Endodermal cell (in vitro differentiated cells): ENCODE results near the gene RHCE. TPM values are rescaled to one million over a fixed set of nuclear protein-coding genes. Genes with fewer than 3 reads are reported as not detected.
"Not testable (repeated sequence)": the region's sequence is repeated elsewhere in the genome, so short reads cannot be mapped to it uniquely, and the experiment has no call there.

Experiments
- DNase-seq: peaks from one replicate; pipeline ENCODE4 v3.0.0-alpha.2; 2017
- H3K27ac ChIP-seq: 2 replicates; pipeline ENCODE4 v1.5.1; 2013; ENCODE audit warnings: mild to moderate bottlenecking, low read depth, low read length, moderate library complexity
- H3K27me3 ChIP-seq: 2 replicates; pipeline ENCODE4 v1.6.1; 2013; ENCODE audit warnings: mild to moderate bottlenecking, low read length, moderate library complexity; ENCODE audit not compliant: insufficient read depth, control insufficient read depth, poor library complexity, severe bottlenecking
- H3K36me3 ChIP-seq: 2 replicates; pipeline ENCODE4 v1.7.0; 2013; ENCODE audit warnings: mild to moderate bottlenecking, low read length, moderate library complexity; ENCODE audit not compliant: control insufficient read depth, insufficient read depth
- H3K4me1 ChIP-seq: one replicate; pipeline ENCODE4 v1.7.0; 2013; ENCODE audit warnings: low read length; ENCODE audit not compliant: control insufficient read depth, insufficient read depth
- H3K4me3 ChIP-seq: 2 replicates; pipeline ENCODE4 v1.5.1; 2013; ENCODE audit warnings: mild to moderate bottlenecking, low read length, moderate library complexity
- H3K9ac ChIP-seq: 2 replicates; pipeline ENCODE4 v1.6.1; 2013; ENCODE audit warnings: mild to moderate bottlenecking, low read length, moderate library complexity; ENCODE audit not compliant: poor library complexity, severe bottlenecking; ENCODE audit errors: extremely low read depth
- H3K9me3 ChIP-seq: 2 replicates; pipeline ENCODE4 v1.6.1; 2013; ENCODE audit warnings: mild to moderate bottlenecking, low read length, moderate library complexity; ENCODE audit not compliant: control insufficient read depth
- H3K27ac Mint-ChIP-seq: 2 replicates; pipeline ENCODE4 v1.8.0; 2020; ENCODE audit warnings: mixed read lengths
- H3K27me3 Mint-ChIP-seq: 2 replicates; pipeline ENCODE4 v1.8.0; 2021; ENCODE audit warnings: mild to moderate bottlenecking, mixed read lengths; ENCODE audit not compliant: insufficient read depth
- H3K36me3 Mint-ChIP-seq: 2 replicates; pipeline ENCODE4 v1.8.0; 2020; ENCODE audit warnings: low read depth, mixed read lengths
- H3K4me1 Mint-ChIP-seq: 2 replicates; pipeline ENCODE4 v1.8.0; 2020; ENCODE audit warnings: mixed read lengths
- H3K4me3 Mint-ChIP-seq: 2 replicates; pipeline ENCODE4 v1.8.0; 2020; ENCODE audit warnings: mild to moderate bottlenecking, moderate library complexity, mixed read lengths
- H3K9me3 Mint-ChIP-seq: 2 replicates; pipeline ENCODE4 v1.8.0; 2020; ENCODE audit warnings: mild to moderate bottlenecking, mixed read lengths
- CTCF ChIP-seq: fragments of 200-600 bp; sonication (generic); conservative IDR thresholded peaks from 2 replicates; pipeline ENCODE4 v1.5.0; 2021; ENCODE audit warnings: antibody characterized with exemption, mild to moderate bottlenecking
- WGBS, 2 experiments: methylation state at CpG; one replicate each; pipeline versions ENCODE4 v1.1.5 to v1.1.7; 2013; ENCODE audit warnings: missing lambda C conversion rate in 2 of 2, mixed read lengths in 1 of 2; ENCODE audit not compliant: insufficient coverage in 1 of 2, insufficient read length in 1 of 2; 5-methylcytosine and 5-hydroxymethylcytosine counted together
- total RNA-seq, 2 donors: library from RNA; stranded (reverse); fragmentation: NEBNext Ultra II Directional in 1 of 2; extraction: Animal tissue kit (Norgen Biotek cat#: 25700) in 1 of 2; gene quantifications; 2 replicates in 1 of 2; 3 replicates in 1 of 2; pipeline ENCODE4 v1.2.1, GENCODE V29; 2021

Gene RHCE
- total RNA-seq, 2 donors from 2014 or later: 0.33 to 0.40 TPM

DNA sequence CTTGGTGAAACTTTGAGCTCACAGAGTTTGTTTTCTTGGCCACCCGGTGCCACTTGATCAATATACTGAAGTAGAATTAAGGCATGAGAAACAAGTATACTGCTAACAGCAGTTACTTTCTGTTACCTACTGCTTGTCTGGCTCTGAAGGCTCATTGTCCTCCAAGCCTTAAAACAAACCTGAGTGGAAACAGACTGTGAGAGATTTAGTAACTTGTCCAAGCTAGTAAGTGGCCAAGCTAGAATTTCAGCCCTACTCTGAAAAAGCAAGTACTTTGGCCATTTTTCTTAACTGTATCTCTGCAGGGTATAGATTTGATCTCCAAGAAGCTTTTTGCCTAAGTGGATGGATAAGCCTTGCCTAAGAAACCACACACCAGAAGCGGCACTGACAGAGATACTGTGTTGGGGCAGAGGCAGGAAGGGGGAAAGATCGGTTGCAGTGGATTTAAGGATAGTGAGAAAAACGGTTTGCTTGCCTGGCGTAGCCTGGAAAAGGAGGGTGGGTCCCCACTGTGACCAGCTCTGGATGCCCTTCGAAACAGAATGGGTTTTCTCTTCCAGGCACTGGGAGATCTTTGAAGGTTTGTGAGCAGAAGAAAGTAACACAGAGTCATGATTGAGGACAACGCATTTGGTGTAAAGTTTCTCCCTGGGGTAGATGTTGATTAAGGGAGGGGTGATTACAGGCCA is 8.0 kb upstream of the RHCE start:
- H3K9ac ChIP-seq: no peak overlapping the region
- no peak overlapping the region for H3K4me3 ChIP-seq
- Mint-ChIP-seq H3K9me3 (no peaks in the 10 kb centered on the region), H3K27me3 (peaks cover 13% of the 10 kb centered on the region), H3K36me3 (no peaks in the 10 kb centered on the region), H3K4me3 (peak overlapping the region; percentile 86), H3K4me1 (peaks cover 17% of the 10 kb centered on the region), H3K27ac (no peak overlapping the region)
- TF ChIP-seq CTCF: no peak
- H3K9me3 ChIP-seq: no peaks in the 10 kb centered on the region
- WGBS, 2 experiments: 85 to 96% methylated on average over 6 to 7 of the region's 7 CpGs
- no peak overlapping the region for H3K27ac ChIP-seq
- DNase-seq: peak; percentile 45
- H3K27me3 ChIP-seq: peaks cover 7% of the 10 kb centered on the region
- no peaks in the 10 kb centered on the region for H3K4me1 ChIP-seq
- H3K36me3 ChIP-seq: no peaks in the 10 kb centered on the region

GRCh38 chr1:25427696-25428095 is 7.1 kb upstream of the RHCE start:
- no peaks in the 10 kb centered on the region for H3K9me3 ChIP-seq
- Mint-ChIP-seq H3K4me3 (no peak overlapping the region), H3K27ac (no peak overlapping the region), H3K9me3 (no peaks in the 10 kb centered on the region), H3K27me3 (peaks cover 19% of the 10 kb centered on the region), H3K4me1 (peaks cover 16% of the 10 kb centered on the region), H3K36me3 (no peaks in the 10 kb centered on the region)
- WGBS, 2 experiments: 82 to 95% methylated on average over 1 of the region's 1 CpG
- peaks cover 7% of the 10 kb centered on the region for H3K27me3 ChIP-seq
- H3K9ac ChIP-seq: no peak overlapping the region
- TF ChIP-seq CTCF: no peak
- H3K27ac ChIP-seq: no peak overlapping the region
- H3K36me3 ChIP-seq: no peaks in the 10 kb centered on the region
- H3K4me1 ChIP-seq: no peaks in the 10 kb centered on the region
- no peak for DNase-seq
- no peak overlapping the region for H3K4me3 ChIP-seq

DNA sequence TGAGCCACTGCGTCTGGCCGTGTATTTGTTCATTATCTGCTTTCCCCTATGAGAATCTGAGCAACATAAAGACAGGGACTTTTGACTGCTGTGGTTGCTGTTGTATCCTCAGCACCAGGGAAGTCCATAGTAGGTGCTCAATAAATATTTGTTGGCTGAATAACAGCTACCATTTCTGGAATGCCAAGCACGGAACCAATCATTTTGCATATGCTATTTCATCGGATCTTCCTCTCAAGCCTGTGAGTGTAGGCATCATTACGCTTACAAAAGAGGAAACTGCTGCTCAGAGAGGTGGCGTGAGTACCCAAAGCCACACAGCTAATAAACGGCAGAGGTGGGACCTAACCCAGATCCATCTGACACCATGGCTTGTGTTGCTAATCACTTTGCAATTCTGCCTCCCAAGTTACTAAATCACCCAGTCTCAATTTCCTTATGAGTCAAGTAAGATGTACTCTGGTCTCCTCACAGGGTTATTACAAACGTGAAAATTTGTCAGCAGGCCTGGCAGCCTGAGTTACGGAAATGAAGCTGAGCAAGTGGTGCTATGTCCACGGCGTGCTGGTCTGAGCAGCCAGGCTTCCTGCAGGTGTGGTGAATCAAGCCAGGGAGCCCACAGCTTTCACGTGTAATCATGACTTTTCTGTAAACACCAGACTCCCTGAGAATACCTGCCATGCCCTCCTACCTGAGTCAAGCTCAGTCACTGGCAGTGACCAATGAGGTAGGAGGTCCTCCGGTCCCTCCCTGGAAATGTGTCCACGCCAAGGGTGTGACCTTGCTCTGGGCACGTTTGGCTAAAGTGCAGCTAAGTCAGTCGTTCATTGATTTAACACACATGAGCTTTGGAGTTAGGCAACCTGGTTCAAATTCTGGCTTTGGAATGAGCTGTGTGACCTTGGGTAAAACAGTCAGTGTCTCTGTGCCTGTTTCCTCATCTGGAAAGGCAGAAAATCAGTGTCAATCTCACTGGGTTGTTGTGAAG is 4.8 kb upstream of the RHCE start:
- Mint-ChIP-seq H3K4me3 (no peak overlapping the region), H3K9me3 (no peaks in the 10 kb centered on the region), H3K27me3 (peaks cover 26% of the 10 kb centered on the region), H3K36me3 (no peaks in the 10 kb centered on the region), H3K4me1 (peaks cover 4% of the 10 kb centered on the region), H3K27ac (no peak overlapping the region)
- DNase-seq: no peak
- Histone ChIP-seq H3K9me3 (no peaks in the 10 kb centered on the region), H3K36me3 (no peaks in the 10 kb centered on the region), H3K4me3 (no peak overlapping the region), H3K4me1 (no peaks in the 10 kb centered on the region), H3K27ac (no peak overlapping the region), H3K9ac (no peak overlapping the region), H3K27me3 (peaks cover 7% of the 10 kb centered on the region)
- no peak for TF ChIP-seq CTCF
- 90% methylated on average over 16 of the region's 16 CpGs for WGBS, 2 experiments

DNA sequence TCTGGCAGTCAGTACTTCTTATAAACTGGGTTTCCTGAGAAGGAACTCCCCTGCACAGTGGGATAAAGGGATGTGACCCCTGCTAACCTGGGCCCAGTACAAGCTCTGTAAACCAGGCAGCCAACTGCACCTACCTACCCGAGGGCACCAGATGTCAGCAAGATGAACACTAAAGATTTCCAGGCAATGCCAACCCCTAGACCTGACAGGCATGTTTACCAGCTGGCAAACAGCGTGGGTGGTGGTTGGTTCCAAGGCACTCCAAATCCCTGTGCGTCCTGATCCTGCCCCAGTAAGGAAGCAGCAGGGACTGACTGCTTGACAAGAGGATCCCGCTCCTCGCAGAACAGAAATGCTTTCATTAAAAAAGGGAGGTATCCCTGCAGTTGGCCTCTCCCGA is 2.6 kb upstream of the RHCE start:
- not testable (repeated sequence) for H3K27ac ChIP-seq, DNase-seq, H3K9me3 Mint-ChIP-seq, H3K36me3 ChIP-seq, H3K4me3 Mint-ChIP-seq, H3K9ac ChIP-seq, H3K36me3 Mint-ChIP-seq, H3K9me3 ChIP-seq, H3K4me1 Mint-ChIP-seq, H3K27ac Mint-ChIP-seq, H3K4me1 ChIP-seq, H3K27me3 ChIP-seq, H3K4me3 ChIP-seq
- H3K27me3 Mint-ChIP-seq: peaks cover 19% of the 10 kb centered on the region
- 64 to 85% methylated on average over 3 to 6 of the region's 6 CpGs for WGBS, 2 experiments

GRCh38 chr1:25419339-25419738 is 1.3 kb downstream of the RHCE start:
- H3K36me3 Mint-ChIP-seq, H3K9me3 Mint-ChIP-seq, H3K4me3 Mint-ChIP-seq, H3K4me1 ChIP-seq, H3K27ac ChIP-seq, H3K9ac ChIP-seq, H3K4me3 ChIP-seq, H3K9me3 ChIP-seq, H3K36me3 ChIP-seq, H3K27ac Mint-ChIP-seq, DNase-seq, H3K27me3 ChIP-seq, H3K4me1 Mint-ChIP-seq: not testable (repeated sequence)
- 79 to 86% methylated on average over 1 of the region's 1 CpG for WGBS, 2 experiments
- peaks cover 15% of the 10 kb centered on the region for H3K27me3 Mint-ChIP-seq
